LNCaP clone FGC (cell line): ENCODE results near the gene PCDHA2.
A peak's percentile ranks its signal among the peaks of the same experiment; 100 is the strongest.
"Not testable (repeated sequence)": the region's sequence is repeated elsewhere in the genome, so short reads cannot be mapped to it uniquely, and the experiment has no call there.

Source experiments
- DNase-seq: peaks from one replicate; pipeline ENCODE4 v3.0.0-alpha.2; 2011; ENCODE audit warnings: low read depth
- H3K4me3 ChIP-seq: 2 replicates; pipeline ENCODE4 v1.5.1; 2011; ENCODE audit warnings: mild to moderate bottlenecking, low read depth, low read length, control low read depth
- CTCF ChIP-seq: IDR thresholded peaks from 2 replicates; pipeline ENCODE4 v1.5.1; 2012; ENCODE audit warnings: mild to moderate bottlenecking; ENCODE audit not compliant: control insufficient read depth, insufficient read depth; ENCODE audit errors: extremely low read depth

Gene PCDHA2

GRCh38 chr5:140806834-140807775, 12.5 kb downstream of the PCDHA2 start, which contains the start of gene PCDHA4:
Gene PCDHA4 (plus strand): TSS chr5:140807068.
- TF ChIP-seq CTCF = peak; percentile 57
- DNase-seq = no peak
- H3K4me3 ChIP-seq = no peak within 1 kb of the TSS

GRCh38 chr5:140808241-140808888, 13.7 kb downstream of the PCDHA2 start:
- DNase-seq, H3K4me3 ChIP-seq: not testable (repeated sequence)

GRCh38 chr5:140808889-140809291, 14.2 kb downstream of the PCDHA2 start:
- no peak for DNase-seq
- no peak for TF ChIP-seq CTCF
- H3K4me3 ChIP-seq = no peak overlapping the region

GRCh38 chr5:140821375-140822280, 27.0 kb downstream of the PCDHA2 start, which contains the start of gene PCDHA5:
Gene PCDHA5 (plus strand): TSS chr5:140821613.
- no peak within 1 kb of the TSS for H3K4me3 ChIP-seq
- no peak for DNase-seq
- TF ChIP-seq CTCF = peak; percentile 69

- no peak for TF ChIP-seq CTCF
- H3K4me3 ChIP-seq = no peak overlapping the region
- DNase-seq = no peak
Observed at GRCh38 chr5:140822281-140822629, 27.6 kb downstream of the PCDHA2 start.

- DNase-seq, H3K4me3 ChIP-seq: not testable (repeated sequence)
Observed at GRCh38 chr5:140822969-140823368, 28.3 kb downstream of the PCDHA2 start.

- no peak for TF ChIP-seq CTCF
- no peak for DNase-seq
- H3K4me3 ChIP-seq = no peak overlapping the region
Observed at GRCh38 chr5:140823475-140823874, 28.8 kb downstream of the PCDHA2 start.
